ENCODE measurements around the gene ATL1. TPM values are rescaled to one million over a fixed set of nuclear protein-coding genes. Genes with fewer than 3 reads are reported as not detected.

Gene ATL1
- polyA plus RNA-seq, 3 donors, result 1.6 to 4.1 (median 2.9) TPM

DNA sequence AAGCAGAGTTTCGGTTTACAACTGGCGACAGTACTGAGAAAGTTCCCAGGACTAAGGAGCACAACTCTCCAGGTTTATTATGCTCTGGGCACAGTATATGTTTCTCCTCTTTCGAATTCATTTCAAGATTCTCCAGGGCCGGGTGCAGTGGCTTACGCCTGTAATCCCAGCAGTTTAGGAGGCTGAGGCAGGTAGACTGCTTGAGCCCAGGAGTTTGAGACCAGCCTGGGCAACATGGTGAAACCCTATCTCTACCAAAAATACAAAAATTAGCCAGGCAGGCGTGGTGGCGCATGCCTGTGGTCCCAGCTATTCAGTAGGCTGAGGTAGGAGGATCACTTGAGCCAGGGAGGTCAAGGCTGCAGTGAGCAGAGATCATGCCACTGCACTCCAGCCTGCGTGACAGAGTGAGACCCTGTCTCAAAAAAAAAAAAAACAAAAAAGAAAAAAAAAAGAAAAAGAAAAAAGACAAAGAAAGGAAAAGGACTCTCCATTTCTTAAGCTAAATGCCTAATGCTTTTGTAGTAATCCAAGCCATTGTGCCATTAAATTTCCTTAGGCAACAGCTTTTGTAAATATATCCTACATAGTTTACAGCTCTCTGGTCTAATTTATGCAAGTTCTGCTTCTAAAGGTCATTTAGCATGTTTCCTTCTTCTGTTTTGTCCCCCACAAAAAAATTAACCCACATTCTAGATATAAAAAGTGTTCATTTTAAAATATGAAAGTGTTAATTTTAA is 34.8 kb downstream of the ATL1 start:
- 92 to 94% (median 93%) methylated on average over 8 of the region's 8 CpGs for WGBS, 3 donors
- no peak overlapping the region for H3K27ac ChIP-seq (ENCODE audit: low read depth, low read length)

DNA sequence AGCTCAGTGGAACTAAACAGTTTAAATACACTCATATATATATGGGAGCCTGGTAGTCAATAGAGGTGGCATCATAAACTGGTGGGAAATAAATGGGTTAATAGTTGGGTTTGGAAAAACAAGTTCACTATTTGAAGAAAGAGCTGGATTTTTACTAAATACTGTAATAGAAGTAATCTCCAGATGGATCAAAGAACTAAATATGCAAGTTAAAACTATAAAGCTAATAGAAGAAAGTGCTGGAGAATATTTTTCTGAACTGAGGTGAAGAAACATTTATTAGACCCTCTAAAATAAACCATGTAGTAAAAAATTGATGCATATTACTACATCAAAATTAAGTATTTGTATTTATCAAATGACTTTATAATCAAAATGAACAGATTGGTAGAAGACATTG is 38.8 kb downstream of the ATL1 start:
- no peak overlapping the region for H3K27ac ChIP-seq (ENCODE audit: low read depth, low read length)

DNA sequence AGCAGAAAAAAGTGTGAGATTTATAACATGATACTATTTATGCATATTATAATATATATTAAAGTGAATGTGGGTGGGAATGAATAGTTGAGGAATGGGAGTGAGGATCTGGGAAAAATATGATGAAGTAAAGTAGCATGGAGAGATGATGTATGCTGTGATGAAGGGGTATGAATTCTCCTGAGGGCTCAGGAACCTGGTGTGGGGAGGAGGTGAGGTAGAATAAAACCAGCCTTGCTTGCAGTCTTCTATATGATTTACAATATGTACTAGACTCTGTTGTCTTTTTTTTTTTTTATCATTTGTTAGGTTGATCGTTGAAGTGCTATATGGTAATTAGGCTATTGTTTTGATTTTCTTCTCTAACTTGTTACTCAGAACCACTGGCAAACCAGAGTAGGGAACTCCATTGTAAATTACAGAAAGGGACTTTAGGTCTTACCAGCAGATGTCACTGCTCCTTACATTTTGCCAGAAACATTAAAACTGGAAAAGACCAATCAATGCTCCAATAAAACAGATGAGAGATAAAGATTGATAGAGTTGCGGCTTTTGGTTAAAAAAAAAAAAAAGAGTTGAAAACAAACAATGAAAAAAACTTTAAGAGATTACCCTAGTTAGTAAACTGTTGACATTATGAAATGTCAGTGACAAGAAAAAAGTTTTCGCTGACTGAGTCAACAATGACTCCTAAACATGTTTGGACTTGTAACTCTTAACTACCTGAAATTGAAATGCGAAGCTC is 39.9 kb downstream of the ATL1 start:
- H3K27ac ChIP-seq (ENCODE audit: low read depth, low read length), result no peak overlapping the region
- WGBS, 3 donors, result 19 to 62% (median 53%) methylated on average over 4 of the region's 4 CpGs

DNA sequence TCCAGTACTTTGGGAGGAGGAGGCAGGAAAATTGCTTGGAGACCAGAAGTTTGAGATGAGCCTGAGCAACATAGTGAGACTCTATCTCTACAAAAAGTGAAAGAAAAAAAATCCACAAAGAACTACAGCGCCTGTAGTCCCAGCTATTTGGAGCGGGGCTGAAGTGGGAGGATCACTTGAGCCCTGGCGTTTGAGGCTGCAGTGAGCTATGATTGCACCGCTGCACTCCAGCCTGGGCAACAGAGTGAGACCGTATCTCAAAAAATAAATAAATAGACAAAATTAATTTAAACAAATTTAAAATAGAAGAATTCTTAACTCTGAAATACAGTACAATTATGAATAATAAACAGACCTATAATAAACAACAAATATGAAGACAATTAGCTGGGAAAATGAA is 40.9 kb downstream of the ATL1 start:
- H3K27ac ChIP-seq (ENCODE audit: low read depth, low read length), result no peak overlapping the region
- WGBS, 3 donors, result 40 to 89% (median 78%) methylated on average over 5 of the region's 5 CpGs

DNA sequence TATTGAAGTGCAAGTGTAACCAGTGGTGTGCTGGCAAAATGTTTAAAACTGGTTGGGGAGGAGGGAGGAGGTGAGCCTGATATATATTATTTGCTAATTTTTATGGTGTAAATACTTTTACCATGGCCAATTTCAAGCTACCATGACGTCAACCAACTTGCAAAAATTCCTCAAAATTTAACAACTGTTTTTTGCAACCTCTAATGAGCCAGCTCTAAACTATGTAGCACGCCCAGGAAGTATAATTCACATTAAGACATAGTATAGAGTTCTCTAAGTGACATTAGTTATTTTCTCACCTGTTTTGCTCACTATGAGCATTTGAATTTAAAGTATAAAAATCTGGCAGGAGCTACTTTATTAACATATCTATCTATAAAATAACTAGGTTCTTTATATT is 41.4 kb downstream of the ATL1 start:
- 83 to 92% (median 85%) methylated on average over 2 of the region's 2 CpGs for whole genome bisulfite sequencing, 3 donors
- no peak overlapping the region for H3K27ac ChIP-seq (ENCODE audit: low read depth, low read length)

DNA sequence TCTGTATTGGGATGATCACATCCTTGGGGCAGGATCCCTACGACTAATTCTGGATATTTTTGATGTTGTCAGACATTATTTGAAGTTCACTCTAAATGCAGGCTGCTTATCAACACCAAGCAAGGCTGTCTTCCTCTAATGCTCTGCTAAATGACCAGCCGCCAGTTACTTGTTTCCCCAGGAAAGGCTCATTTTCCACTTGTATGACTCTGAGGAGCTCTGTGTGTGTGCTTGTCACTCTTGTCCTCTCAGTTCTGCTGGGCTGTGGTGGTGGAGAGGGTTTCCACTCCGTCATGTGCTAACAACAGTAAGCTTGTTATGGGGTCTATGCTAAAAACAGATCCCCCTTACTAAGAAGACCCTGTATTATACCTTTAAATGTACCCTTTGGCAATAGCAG is 42.1 kb downstream of the ATL1 start:
- WGBS, 3 donors, result 81 to 83% (median 82%) methylated on average over 3 of the region's 3 CpGs
- no peak overlapping the region for H3K27ac ChIP-seq (ENCODE audit: low read depth, low read length)

DNA sequence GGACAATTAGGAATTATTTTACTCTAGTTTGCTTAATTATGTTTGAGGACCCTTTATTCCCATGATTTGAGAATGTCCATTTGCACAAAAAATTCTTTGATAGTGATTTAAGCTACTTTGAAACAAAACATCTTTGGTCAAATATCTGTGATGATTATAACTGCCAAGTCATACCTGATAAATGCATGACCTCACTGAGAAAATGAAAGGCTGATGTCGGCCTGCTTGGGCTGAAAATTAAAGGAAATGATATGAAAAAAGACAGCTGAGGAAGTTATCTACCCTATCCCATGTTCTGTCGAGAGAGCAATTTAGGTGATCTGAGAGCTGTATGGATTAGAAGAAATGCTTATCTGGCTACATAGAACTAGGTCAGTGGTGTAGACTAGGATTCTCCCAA is 43.6 kb downstream of the ATL1 start:
- 27 to 65% (median 63%) methylated on average over 2 of the region's 2 CpGs for WGBS, 3 donors
- no peak overlapping the region for H3K27ac ChIP-seq (ENCODE audit: low read depth, low read length)

DNA sequence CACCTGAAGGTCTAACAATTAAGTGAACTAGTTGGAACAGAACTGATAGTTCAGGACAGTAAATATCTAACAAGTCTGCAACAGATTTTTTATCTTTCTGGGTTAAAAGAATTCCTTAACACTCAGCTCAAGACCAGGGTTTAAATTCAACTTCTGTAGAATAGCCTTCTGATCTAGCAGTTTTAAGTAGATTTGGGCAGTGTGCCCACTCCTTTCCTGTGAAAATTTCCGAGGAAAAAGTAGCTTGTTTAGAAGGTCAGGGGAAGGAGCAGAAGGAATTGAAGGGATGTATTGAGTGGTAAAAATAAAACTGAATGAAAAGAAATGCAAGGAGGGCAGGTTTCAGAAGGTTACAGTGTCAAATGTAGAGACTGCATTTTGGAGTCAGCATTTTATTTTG is 45.8 kb downstream of the ATL1 start:
- H3K27ac ChIP-seq (ENCODE audit: low read depth, low read length), result no peak overlapping the region
- WGBS, 3 donors, result 0 to 14% (median 0%) methylated on average over 1 of the region's 1 CpG

DNA sequence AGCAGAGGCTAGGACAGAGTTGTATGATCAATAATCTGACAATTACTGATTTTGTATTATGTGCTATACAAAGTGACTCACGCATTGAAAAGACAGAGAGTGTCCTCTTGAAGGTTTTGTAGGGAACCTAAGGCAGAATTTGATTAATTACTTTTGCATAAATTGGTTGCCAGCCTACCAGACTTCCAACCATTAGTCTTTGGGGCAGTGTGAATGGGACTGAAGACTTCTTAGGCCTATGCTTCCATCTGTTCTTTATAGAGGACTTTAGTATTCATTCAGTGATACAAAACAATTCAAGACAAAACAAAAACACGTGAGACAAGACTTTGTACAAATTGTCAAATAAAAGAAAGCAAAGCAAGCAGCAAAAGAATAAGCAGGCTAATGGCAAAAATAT is 46.5 kb downstream of the ATL1 start:
- H3K27ac ChIP-seq (ENCODE audit: low read depth, low read length), result no peak overlapping the region
- 89 to 95% (median 92%) methylated on average over 2 of the region's 2 CpGs for WGBS, 3 donors

DNA sequence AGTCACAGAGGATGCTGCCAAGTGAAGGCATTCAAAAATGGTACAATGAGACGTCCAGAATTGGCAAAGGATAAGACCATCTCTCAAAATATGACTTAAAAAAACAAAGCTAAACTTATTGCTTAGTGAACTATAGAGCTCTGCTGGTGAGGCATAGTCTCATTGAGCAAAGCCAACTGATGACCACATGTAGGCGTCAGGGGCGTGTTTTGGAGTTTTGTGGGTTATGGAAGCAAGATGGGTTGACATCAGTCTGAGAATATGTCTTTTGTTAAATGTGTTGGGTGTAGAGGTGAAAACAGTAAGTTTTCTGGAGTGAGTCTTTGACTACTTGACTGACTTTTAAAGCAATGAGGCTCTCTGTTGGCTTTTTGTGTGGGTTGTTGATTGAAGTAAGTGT is 47.2 kb downstream of the ATL1 start:
- no peak overlapping the region for H3K27ac ChIP-seq (ENCODE audit: low read depth, low read length)
- 79 to 82% (median 82%) methylated on average over 3 of the region's 3 CpGs for WGBS, 3 donors

DNA sequence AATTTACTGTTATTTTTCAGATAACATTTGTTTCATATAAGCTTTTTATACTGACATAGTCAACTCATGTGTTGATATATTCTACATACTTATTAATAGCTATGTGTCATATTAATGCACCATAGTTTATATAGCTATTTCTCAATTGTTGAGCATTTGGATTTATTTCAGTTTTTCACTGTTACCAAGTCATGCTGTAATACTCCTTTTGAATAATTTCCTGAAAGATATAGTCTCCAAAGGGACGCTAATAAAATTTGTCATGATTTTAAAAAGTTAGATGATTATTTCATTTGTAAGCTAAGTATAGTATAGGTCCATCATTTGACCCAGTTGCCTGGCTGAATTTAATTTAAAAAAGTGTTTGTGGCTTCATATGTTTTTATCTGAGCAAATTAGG is 47.8 kb downstream of the ATL1 start:
- WGBS, 3 donors, result 73 to 95% (median 74%) methylated on average over 1 of the region's 1 CpG

DNA sequence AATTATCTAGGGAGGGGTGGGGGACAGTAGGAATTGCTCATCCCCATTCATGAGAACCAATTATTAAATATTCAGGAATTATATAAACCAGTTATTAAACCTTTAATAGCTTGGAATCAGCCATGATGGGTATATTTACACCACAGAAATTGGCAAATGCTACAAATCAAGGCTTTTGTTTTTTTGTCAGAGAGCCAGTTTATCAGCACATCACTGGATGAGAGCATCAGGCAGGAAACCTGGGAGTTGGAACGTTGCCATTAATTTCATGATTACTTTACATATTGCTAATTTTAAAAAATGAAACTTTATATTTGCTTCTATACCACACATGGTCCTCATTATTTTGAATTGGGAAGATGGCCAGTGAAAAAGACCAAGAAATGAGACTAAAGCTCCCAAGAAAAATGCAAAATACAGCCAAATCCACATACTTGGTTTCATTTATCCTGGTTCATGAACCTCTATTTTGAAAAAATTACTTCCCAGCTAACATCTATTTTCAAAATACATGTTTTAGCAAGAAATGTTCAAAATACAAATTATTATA is 48.4 kb downstream of the ATL1 start:
- no peak overlapping the region for H3K27ac ChIP-seq (ENCODE audit: low read depth, low read length)
- 41 to 70% (median 56%) methylated on average over 1 of the region's 1 CpG for WGBS, 3 donors

More for the DNA sequence above, 47.8 kb downstream of the ATL1 start:
- H3K27ac ChIP-seq (ENCODE audit: low read depth, low read length), result no peak overlapping the region

DNA sequence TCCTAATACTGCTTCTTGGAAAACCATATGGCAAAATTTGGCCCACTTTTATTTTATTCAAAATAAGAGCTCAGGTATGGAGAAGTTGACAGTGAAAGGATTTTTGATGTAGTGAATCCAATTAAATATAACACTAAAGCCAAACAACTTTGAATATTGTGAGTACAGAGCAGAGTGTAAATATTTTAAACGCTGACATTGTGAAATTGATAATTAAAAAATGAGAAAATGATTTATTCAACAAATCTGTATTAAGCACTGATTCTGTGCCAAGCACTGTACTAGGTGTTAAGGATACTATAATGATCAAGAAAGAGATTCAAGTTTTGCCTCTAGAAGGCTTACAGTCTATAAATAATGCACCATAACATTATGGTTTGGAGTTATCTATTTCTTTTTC is 50.5 kb downstream of the ATL1 start:
- H3K27ac ChIP-seq (ENCODE audit: low read depth, low read length), result no peak overlapping the region
- WGBS, 3 donors, result 90 to 100% (median 93%) methylated on average over 1 of the region's 1 CpG

DNA sequence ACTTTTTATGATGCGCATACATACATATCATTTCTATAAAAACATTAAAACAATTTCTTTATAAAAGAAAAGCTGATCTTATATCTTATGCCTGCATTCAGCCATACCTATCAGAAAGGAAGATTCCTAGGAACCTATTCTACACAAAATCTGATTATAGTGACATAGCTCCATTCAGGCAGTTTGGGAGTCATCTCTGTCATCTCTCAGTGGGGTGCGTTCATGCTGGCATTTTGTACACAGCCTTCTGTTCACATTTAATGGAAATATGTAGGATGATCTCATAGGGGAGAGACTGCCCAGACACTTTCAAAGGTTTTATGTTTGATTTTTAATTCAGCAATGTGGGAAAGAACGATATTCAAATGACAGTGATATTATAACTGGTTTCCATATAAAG is 52.9 kb downstream of the ATL1 start:
- H3K27ac ChIP-seq (ENCODE audit: low read depth, low read length), result no peak overlapping the region
- 94 to 96% (median 95%) methylated on average over 3 of the region's 3 CpGs for WGBS, 3 donors

DNA sequence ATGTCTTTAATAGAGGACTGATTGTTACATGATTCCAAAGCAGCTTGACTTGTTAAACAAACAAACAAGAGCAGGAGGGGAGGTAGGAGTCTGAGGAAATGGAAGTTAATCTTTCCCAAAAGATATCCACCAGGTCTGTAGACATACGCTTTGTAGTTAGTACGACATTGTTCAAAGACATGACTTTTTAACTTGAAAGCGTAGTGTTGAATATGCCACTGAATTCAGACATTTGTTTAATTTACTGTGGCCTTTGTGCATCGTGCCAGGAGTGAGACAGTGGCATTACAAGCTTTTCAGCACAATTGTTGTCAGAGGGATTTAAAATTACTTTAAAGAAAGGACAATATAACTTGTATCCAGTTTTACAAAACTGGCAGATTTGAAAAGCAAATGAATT is 55.1 kb downstream of the ATL1 start:
- WGBS, 3 donors, result 37 to 80% (median 66%) methylated on average over 4 of the region's 4 CpGs
- H3K27ac ChIP-seq (ENCODE audit: low read depth, low read length), result no peak overlapping the region

DNA sequence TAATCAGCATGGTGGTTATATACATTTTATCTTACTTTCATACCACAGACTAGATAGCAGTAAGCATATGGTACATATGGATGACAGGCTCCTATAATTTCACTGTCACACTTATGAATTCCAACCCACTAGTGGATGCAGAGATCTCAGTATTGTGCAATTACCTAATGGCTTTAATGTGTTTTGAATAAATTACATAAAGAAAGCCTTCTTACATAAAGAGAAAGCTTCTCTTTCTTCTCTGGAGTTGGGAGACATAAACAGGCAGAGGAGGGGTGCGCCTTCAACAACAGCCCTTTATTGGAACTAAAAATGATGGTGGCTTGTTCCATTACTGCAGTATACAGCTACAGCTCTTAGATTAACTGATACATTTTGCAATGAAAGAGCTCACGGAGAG is 55.6 kb downstream of the ATL1 start:
- 93 to 100% (median 96%) methylated on average over 2 of the region's 2 CpGs for WGBS, 3 donors
- no peak overlapping the region for H3K27ac ChIP-seq (ENCODE audit: low read depth, low read length)

DNA sequence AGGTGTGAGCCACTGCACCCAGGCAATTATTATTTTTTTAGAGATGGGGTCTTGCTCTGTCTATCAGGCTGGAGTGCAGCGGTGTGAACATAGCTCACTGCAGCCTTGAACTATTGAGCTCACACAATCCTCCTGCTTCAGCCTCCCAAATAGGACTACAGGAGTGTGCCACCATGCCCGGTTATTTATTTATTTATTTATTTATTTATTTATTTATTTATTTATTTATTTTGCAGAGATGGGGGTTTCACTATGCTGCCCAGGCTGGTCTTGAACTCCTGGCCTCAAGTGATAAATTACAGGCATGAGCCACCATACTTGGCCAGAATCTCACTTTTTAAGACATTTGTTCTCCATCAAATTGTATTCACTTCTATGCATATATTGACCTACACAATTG is 56.3 kb downstream of the ATL1 start:
- WGBS, 3 donors, result 94 to 97% (median 96%) methylated on average over 2 of the region's 2 CpGs
- H3K27ac ChIP-seq (ENCODE audit: low read depth, low read length), result no peak overlapping the region

DNA sequence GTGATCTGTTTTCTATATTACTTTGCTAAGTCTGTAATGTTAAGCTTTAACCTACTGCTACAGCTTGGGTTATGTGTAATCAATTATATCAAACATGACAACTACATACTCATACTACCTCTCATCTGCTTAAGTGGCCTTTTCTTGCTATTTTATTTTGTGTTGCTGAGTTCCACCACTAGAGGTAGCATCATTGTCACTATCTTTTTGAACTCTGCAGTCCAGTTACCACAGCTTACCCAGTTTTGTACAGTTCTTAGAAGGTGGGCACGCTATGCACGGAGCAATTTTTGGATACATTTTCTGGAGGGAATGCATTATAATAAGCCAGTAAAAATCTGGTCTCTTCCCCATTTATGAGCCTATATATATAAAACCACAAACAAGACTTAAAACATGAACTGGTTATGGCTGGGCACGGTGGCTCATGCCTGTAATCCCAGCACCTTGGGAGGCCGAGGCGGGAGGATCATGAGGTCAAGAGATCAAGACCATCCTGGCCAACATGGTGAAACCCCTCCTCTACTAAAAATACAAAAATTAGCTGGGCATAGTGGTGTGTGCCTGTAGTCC is 59.7 kb downstream of the ATL1 start:
- 84 to 87% (median 84%) methylated on average over 5 of the region's 5 CpGs for WGBS, 3 donors
- H3K27ac ChIP-seq (ENCODE audit: low read depth, low read length), result no peak overlapping the region

DNA sequence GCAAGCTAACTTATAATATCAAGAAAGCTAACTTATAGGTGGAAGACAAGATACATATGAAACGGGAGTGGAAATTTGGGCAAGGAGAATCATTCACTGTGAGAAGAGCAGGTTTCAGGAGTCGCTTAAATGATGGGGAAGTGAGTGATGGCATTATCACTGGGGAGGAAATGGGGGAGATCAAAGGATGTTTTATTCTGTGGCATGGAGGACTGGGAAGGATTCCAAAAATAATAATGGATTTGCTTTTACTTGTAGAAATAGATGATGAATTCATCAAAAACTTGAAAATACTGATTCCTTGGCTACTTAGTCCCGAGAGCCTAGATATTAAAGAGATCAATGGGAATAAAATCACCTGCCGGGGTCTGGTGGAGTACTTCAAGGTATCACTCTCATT is 60.4 kb downstream of the ATL1 start:
- 76 to 82% (median 81%) methylated on average over 4 of the region's 4 CpGs for WGBS, 3 donors

More for the DNA sequence above, 60.4 kb downstream of the ATL1 start:
- H3K27ac ChIP-seq (ENCODE audit: low read depth, low read length), result no peak overlapping the region

Measured in adipose tissue (tissue), 3 donors.